Stomach smooth muscle (tissue), 2 donors: ENCODE data around the gene ADGRD1.
A peak's percentile ranks its signal among the peaks of the same experiment; 100 is the strongest.

Experiments used
- H3K27ac ChIP-seq: one replicate; pipeline ENCODE4 v1.7.0; 2013; ENCODE audit warnings: mild to moderate bottlenecking, low read length, inconsistent platforms
- H3K27me3 ChIP-seq, 2 donors: one replicate each; pipeline ENCODE4 v1.7.0; 2013; ENCODE audit warnings: low read length in 2 of 2; ENCODE audit not compliant: insufficient read depth in 2 of 2, control insufficient read depth in 1 of 2
- H3K36me3 ChIP-seq, 2 donors: one replicate each; pipeline ENCODE4 v1.7.0; 2013; ENCODE audit warnings: low read length in 2 of 2; ENCODE audit not compliant: control insufficient read depth in 2 of 2, insufficient read depth in 2 of 2
- H3K4me1 ChIP-seq: one replicate; pipeline ENCODE4 v1.7.0; 2013; ENCODE audit warnings: low read length; ENCODE audit not compliant: control insufficient read depth, insufficient read depth
- H3K4me3 ChIP-seq, 2 donors: one replicate each; pipeline ENCODE4 v1.7.0; 2013; ENCODE audit warnings: low read length in 2 of 2
- H3K9ac ChIP-seq, 2 donors: one replicate each; pipeline ENCODE4 v1.7.0; 2013; ENCODE audit warnings: low read length in 2 of 2, mild to moderate bottlenecking in 1 of 2
- H3K9me3 ChIP-seq, 2 donors: one replicate each; pipeline ENCODE4 v1.7.0; 2013; ENCODE audit warnings: low read length in 2 of 2; ENCODE audit not compliant: control insufficient read depth in 2 of 2
- donor health status: healthy.
- donor health status: Pancreatic carcinoma.

ADGRD1 gene

GRCh38 chr12:131012279-131013069 lies 58.8 kb downstream of the ADGRD1 start:
- Histone ChIP-seq H3K4me3 (peak overlapping the region in 1 of 2 donors; percentile 15), H3K27ac (peak overlapping the region; percentile 53)

GRCh38 chr12:131013118-131013517 lies 59.4 kb downstream of the ADGRD1 start:
- Histone ChIP-seq H3K4me3 (no peak overlapping the region), H3K9me3 (no peaks in the 10 kb centered on the region), H3K9ac (no peak overlapping the region), H3K4me1 (peaks cover 47% of the 10 kb centered on the region), H3K27ac (no peak overlapping the region), H3K36me3 (peaks cover 4 to 22% of the 10 kb centered on the region in 2 donors), H3K27me3 (no peaks in the 10 kb centered on the region)

More at GRCh38 chr12:131012279-131013069, 58.8 kb downstream of the ADGRD1 start:
- Histone ChIP-seq H3K9ac (no peak overlapping the region), H3K9me3 (no peaks in the 10 kb centered on the region), H3K4me1 (peaks cover 53% of the 10 kb centered on the region), H3K36me3 (peaks cover 4 to 19% of the 10 kb centered on the region in 2 donors), H3K27me3 (no peaks in the 10 kb centered on the region)

GRCh38 chr12:131014343-131014742 lies 60.6 kb downstream of the ADGRD1 start:
- H3K4me3 ChIP-seq = no peak overlapping the region
- H3K9me3 ChIP-seq = no peaks in the 10 kb centered on the region
- H3K4me1 ChIP-seq = peaks cover 35% of the 10 kb centered on the region
- no peaks in the 10 kb centered on the region for H3K27me3 ChIP-seq
- no peak overlapping the region for H3K27ac ChIP-seq
- H3K36me3 ChIP-seq = peaks cover 4 to 19% of the 10 kb centered on the region in 2 donors
- no peak overlapping the region for H3K9ac ChIP-seq

- peaks cover 4 to 19% of the 10 kb centered on the region in 2 donors for H3K36me3 ChIP-seq
- H3K27ac ChIP-seq = no peak overlapping the region
Measured at GRCh38 chr12:131015581-131016337, 62.1 kb downstream of the ADGRD1 start.

GRCh38 chr12:131017477-131017991 lies 63.8 kb downstream of the ADGRD1 start:
- Histone ChIP-seq H3K4me3 (no peak overlapping the region), H3K27me3 (no peaks in the 10 kb centered on the region), H3K9me3 (no peaks in the 10 kb centered on the region), H3K9ac (no peak overlapping the region), H3K27ac (no peak overlapping the region), H3K4me1 (peaks cover 9% of the 10 kb centered on the region), H3K36me3 (peaks cover 12 to 30% of the 10 kb centered on the region in 2 donors)

More at GRCh38 chr12:131015581-131016337, 62.1 kb downstream of the ADGRD1 start:
- Histone ChIP-seq H3K4me1 (peaks cover 26% of the 10 kb centered on the region), H3K27me3 (no peaks in the 10 kb centered on the region), H3K9ac (no peak overlapping the region), H3K9me3 (no peaks in the 10 kb centered on the region), H3K4me3 (no peak overlapping the region)

GRCh38 chr12:131018019-131018620 lies 64.4 kb downstream of the ADGRD1 start:
- Histone ChIP-seq H3K4me1 (peaks cover 5% of the 10 kb centered on the region), H3K9me3 (no peaks in the 10 kb centered on the region), H3K36me3 (peaks cover 15 to 32% of the 10 kb centered on the region in 2 donors), H3K4me3 (no peak overlapping the region), H3K27ac (no peak overlapping the region), H3K9ac (no peak overlapping the region), H3K27me3 (no peaks in the 10 kb centered on the region)

- Histone ChIP-seq H3K4me1 (peaks cover 5% of the 10 kb centered on the region), H3K9ac (no peak overlapping the region), H3K27me3 (no peaks in the 10 kb centered on the region), H3K27ac (no peak overlapping the region), H3K36me3 (peaks cover 17 to 33% of the 10 kb centered on the region in 2 donors), H3K9me3 (no peaks in the 10 kb centered on the region), H3K4me3 (no peak overlapping the region)
Measured at GRCh38 chr12:131018808-131019397, 65.2 kb downstream of the ADGRD1 start.

- H3K9me3 ChIP-seq = no peaks in the 10 kb centered on the region
- H3K27me3 ChIP-seq = no peaks in the 10 kb centered on the region
- H3K36me3 ChIP-seq = peaks cover 13 to 30% of the 10 kb centered on the region in 2 donors
- H3K9ac ChIP-seq = no peak overlapping the region
- H3K4me3 ChIP-seq = no peak overlapping the region
- H3K27ac ChIP-seq = no peak overlapping the region
- H3K4me1 ChIP-seq = peaks cover 5% of the 10 kb centered on the region
Measured at GRCh38 chr12:131020326-131021153, 66.8 kb downstream of the ADGRD1 start.

GRCh38 chr12:131021154-131021541 lies 67.4 kb downstream of the ADGRD1 start:
- Histone ChIP-seq H3K9ac (no peak overlapping the region), H3K36me3 (peaks cover 13 to 24% of the 10 kb centered on the region in 2 donors), H3K4me3 (no peak overlapping the region), H3K27me3 (no peaks in the 10 kb centered on the region), H3K27ac (no peak overlapping the region), H3K4me1 (peaks cover 5% of the 10 kb centered on the region), H3K9me3 (no peaks in the 10 kb centered on the region)
